ENCODE data around the gene GABBR2. TPM values are rescaled to one million over a fixed set of nuclear protein-coding genes. Genes with fewer than 3 reads are reported as not detected.

GABBR2 gene
- total RNA-seq, 3 donors from 2014 or later, result not detected

DNA sequence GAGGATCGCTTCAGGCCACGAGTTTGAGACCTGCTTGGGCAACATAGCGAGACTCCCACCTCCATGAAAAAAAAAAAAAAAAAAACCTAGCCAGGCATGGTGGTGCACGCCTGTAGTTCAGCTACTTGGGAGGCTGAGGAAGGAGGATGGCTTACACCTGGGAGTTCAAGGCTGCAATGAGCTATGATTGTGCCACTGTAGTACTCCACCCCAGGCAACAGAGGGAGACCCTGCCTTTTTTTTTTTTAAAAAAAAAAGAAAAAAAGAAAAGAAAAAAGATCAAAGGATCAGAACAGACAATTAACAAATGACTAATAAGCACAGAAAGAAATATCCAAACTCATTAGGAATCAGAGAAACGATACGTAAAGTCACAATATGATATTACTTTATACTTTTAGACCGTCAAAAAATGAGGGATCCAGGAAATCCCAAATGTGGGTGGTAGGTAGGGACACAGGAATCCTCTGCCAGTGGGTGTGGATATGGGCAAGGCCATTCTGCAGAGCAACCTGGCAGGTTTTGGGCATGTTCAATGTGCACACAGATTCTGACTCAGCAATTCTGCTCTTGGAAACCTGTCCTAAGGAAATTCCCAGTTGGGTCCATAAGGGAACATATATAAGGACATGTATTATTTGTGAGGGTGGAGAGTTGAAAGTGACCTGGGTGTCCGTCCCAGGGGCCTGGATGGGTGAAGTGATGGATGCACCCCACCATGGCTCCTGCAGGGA lies 308.6 kb downstream of the GABBR2 start:
- no peak overlapping the region for H3K4me3 Mint-ChIP-seq
- no peaks in the 10 kb centered on the region for H3K9me3 Mint-ChIP-seq
- ATAC-seq, result no peak
- no peaks in the 10 kb centered on the region for H3K4me1 Mint-ChIP-seq (ENCODE audit: low read depth)
- no peak for DNase-seq
- H3K27me3 Mint-ChIP-seq (ENCODE audit: low read depth), result peaks cover 22% of the 10 kb centered on the region
- H3K36me3 Mint-ChIP-seq (ENCODE audit: insufficient read depth), result no peaks in the 10 kb centered on the region

DNA sequence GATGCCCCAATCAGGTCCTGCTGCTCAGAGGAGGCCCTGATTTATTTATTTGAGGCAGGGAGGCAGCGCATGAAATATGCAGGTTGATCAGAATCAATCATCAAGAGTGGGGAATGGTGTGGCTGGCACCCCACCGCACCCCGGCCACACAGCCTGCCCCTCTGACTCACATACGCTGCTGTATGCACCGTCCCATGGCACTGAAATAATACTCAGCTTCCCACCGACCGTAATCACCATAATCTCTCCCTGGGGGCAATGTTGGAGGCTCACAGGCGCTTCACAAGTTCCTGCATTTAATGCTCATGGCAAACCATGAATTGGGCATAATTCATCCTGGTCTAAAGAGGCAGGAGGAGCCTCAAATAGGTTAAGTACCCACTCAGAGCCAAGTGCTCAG lies 312.1 kb downstream of the GABBR2 start:
- DNase-seq (no peak), ATAC-seq (no peak)
- Mint-ChIP-seq H3K9me3 (no peaks in the 10 kb centered on the region), H3K4me1 (ENCODE audit: low read depth) (peaks cover 7% of the 10 kb centered on the region), H3K36me3 (ENCODE audit: insufficient read depth) (no peaks in the 10 kb centered on the region), H3K27me3 (ENCODE audit: low read depth) (peaks cover 24% of the 10 kb centered on the region), H3K4me3 (no peak overlapping the region)

DNA sequence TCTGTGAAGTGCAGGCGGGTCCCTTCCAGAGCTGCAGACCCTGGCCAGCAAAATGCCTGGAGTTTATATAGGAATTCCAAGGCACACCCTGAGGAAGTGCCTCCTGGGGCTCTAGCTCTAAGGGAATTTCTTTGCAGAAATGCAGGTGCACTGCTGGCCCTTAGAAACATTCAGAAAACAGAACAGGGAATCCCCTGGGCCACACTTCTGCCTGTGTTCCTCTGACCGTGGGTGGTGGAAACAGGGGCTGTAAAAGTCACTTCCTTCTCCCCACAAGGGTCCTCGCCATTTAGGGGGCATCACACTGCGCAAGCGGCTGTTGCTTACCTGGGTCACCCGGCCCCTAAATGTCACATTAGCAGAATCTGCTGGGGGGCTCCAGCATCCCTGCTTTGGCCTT lies 312.5 kb downstream of the GABBR2 start:
- H3K9me3 Mint-ChIP-seq, result no peaks in the 10 kb centered on the region
- H3K4me1 Mint-ChIP-seq (ENCODE audit: low read depth), result peaks cover 11% of the 10 kb centered on the region
- ATAC-seq (no peak), DNase-seq (no peak)
- H3K36me3 Mint-ChIP-seq (ENCODE audit: insufficient read depth), result no peaks in the 10 kb centered on the region
- H3K4me3 Mint-ChIP-seq, result no peak overlapping the region
- H3K27me3 Mint-ChIP-seq (ENCODE audit: low read depth), result peaks cover 24% of the 10 kb centered on the region

DNA sequence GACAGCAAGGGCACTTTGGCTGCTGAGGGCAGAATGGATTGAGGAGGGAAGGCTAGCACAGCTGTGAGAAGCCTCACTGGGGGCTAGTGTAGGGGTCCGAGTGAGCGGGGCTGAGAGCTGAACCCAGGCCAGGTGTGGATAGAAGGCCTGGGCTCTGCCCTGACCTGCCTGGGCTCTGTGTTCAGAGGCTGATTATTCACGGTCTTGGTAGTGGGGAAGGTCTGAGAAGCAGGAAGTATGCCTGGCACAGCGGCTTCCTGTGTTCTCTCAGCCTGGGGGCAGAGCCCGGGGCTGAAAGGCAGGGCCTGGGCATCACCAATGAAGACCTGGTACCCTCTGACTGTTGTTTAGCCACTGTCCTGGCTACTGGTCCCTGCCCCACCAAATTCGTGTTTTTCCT lies 316.9 kb downstream of the GABBR2 start:
- no peaks in the 10 kb centered on the region for H3K36me3 Mint-ChIP-seq (ENCODE audit: insufficient read depth)
- H3K4me3 Mint-ChIP-seq, result no peak overlapping the region
- no peak for ATAC-seq
- H3K9me3 Mint-ChIP-seq, result no peaks in the 10 kb centered on the region
- DNase-seq, result no peak
- H3K27me3 Mint-ChIP-seq (ENCODE audit: low read depth), result peaks cover 2% of the 10 kb centered on the region
- peaks cover 12% of the 10 kb centered on the region for H3K4me1 Mint-ChIP-seq (ENCODE audit: low read depth)

DNA sequence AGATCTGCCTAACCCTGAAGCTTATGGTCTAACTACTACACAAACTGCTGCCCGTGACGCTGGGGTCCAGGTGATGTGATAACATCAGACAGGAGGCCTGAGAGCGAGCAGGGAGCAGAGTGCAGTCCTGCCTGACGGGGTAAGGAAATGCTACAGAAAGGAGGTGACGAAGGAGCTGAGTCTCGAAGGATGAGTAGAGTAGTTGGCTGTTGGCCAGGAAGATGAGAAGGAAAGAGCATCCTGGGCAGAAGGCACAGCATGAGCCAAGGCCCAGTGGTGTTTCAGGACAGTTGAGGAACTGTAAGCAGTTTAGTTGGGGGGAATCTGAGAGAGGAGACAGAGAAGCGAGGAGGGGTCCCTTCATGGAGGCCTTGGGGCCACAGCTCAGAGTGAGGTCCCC lies 317.3 kb downstream of the GABBR2 start:
- H3K9me3 Mint-ChIP-seq, result no peaks in the 10 kb centered on the region
- DNase-seq (no peak), ATAC-seq (no peak)
- H3K4me1 Mint-ChIP-seq (ENCODE audit: low read depth), result peaks cover 12% of the 10 kb centered on the region
- H3K4me3 Mint-ChIP-seq, result no peak overlapping the region
- peaks cover 2% of the 10 kb centered on the region for H3K27me3 Mint-ChIP-seq (ENCODE audit: low read depth)
- H3K36me3 Mint-ChIP-seq (ENCODE audit: insufficient read depth), result no peaks in the 10 kb centered on the region

DNA sequence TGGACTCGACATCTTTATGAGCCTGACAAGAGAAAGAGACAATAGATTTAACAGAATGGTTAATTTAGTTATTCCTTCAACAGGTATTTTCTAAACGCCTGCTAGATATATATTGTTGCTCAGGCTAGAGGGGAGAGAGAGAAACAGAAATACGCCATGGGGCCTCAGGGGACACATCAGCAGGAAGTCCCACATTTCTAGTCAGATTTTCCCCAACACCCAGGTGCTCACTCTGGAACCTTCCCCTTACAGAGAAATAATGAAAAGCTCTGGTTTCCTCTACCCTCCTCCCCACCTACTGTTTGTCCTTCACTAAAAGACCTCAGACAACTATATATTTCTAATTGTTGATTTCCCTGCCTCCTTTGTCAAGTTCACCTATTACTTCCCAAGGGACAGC lies 323.0 kb downstream of the GABBR2 start:
- no peak for ATAC-seq
- Mint-ChIP-seq H3K4me1 (ENCODE audit: low read depth) (no peaks in the 10 kb centered on the region), H3K4me3 (no peak overlapping the region), H3K36me3 (ENCODE audit: insufficient read depth) (no peaks in the 10 kb centered on the region), H3K27me3 (ENCODE audit: low read depth) (no peaks in the 10 kb centered on the region), H3K9me3 (no peaks in the 10 kb centered on the region)
- DNase-seq, result no peak

DNA sequence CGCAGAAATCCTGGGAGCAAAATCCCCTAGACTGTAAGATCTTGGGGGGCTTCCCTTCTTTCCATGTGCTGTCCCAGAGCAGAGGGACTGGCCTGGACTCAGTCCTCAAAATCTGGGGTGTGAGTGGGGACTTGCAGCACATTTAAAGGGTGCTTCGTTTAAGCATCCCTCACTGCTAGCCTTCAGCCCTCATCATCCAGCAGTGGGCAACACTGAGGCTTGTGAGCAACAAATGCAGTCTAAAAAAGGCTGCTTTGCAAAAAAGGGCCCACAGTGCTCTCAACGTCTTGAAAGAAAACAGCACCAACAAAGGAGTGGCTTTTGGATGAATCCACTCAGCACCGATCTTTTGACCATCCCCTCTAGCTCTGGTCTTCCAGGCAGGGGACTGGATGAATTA lies 325.0 kb downstream of the GABBR2 start:
- ATAC-seq, result no peak
- H3K36me3 Mint-ChIP-seq (ENCODE audit: insufficient read depth), result no peaks in the 10 kb centered on the region
- H3K9me3 Mint-ChIP-seq, result no peaks in the 10 kb centered on the region
- no peak overlapping the region for H3K4me3 Mint-ChIP-seq
- DNase-seq, result no peak
- H3K27me3 Mint-ChIP-seq (ENCODE audit: low read depth), result no peaks in the 10 kb centered on the region
- no peaks in the 10 kb centered on the region for H3K4me1 Mint-ChIP-seq (ENCODE audit: low read depth)

DNA sequence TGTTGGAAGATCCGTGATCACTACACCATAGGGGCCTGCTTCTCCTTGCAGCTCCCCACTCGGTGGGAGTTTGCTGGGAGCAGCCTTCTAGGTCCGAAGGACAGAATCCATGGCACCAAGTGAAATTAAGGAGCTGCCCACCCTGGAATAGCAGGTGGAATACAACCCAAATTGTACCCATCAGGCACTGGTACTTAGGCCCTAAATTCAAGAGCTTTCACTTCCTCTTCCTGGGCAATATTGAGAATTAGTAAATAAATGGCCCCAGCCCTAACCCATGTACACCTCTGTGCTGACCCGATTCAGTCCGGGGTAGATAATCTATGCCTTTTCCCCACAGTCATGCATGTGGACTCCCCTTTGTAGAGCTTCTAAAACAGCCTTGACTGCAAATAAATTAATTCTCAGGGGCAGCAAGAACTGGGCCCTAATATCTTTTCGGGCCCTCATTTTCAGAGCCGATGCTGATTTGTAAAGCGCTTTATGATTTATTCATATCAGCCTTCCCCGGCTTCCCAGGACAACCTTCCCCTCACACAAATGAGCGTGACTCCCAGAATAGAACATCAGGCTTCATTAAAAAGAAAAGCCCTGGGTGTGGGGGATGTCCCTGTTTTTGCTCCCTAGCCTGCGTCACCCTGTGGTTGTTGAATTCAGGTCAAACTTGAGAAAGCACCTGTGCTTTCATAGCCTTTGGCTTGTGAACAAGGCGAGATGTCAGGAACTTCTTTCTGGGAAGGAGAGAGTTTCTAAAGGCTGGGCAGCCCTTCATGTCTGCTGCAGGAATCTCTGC lies 327.2 kb downstream of the GABBR2 start:
- ATAC-seq, result no peak
- no peaks in the 10 kb centered on the region for H3K36me3 Mint-ChIP-seq (ENCODE audit: insufficient read depth)
- no peaks in the 10 kb centered on the region for H3K4me1 Mint-ChIP-seq (ENCODE audit: low read depth)

DNA sequence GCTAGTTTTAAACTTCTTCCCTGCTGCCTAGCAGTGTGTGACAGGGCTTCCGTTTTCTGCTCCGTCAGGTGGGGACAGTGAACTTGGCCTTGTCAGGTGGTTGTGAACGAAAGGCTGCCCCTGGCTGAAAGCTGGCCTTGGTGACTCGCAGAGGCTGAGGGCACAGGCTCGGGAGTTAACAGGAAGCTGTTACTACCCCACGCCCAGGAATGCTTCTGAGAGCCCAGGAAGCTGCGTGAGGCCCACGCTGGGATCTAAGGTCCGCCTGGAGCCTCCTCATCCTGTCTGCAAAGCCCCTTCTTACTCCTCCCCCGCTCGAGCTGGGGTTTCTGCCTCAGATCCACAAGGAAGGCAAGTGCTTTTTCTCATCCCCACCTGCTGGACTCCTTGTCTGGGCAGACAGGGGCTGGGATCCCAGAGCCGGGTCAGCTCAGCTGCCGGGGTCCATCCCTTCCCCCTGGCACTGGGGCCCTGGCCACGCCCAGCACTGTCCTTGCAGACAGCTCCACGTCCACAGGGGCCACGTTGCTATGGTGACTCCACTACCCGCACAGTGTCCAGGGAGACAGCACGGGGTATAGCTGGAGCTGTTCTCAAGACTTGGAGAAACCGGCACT lies 328.6 kb downstream of the GABBR2 start:
- H3K27me3 Mint-ChIP-seq (ENCODE audit: low read depth), result no peaks in the 10 kb centered on the region
- H3K4me3 Mint-ChIP-seq, result no peak overlapping the region
- DNase-seq, result no peak
- H3K36me3 Mint-ChIP-seq (ENCODE audit: insufficient read depth), result no peaks in the 10 kb centered on the region
- no peaks in the 10 kb centered on the region for H3K4me1 Mint-ChIP-seq (ENCODE audit: low read depth)
- H3K9me3 Mint-ChIP-seq, result no peaks in the 10 kb centered on the region
- ATAC-seq, result no peak

More for the DNA sequence above, 327.2 kb downstream of the GABBR2 start:
- H3K4me3 Mint-ChIP-seq, result no peak overlapping the region
- H3K27me3 Mint-ChIP-seq (ENCODE audit: low read depth), result no peaks in the 10 kb centered on the region
- no peak for DNase-seq
- no peaks in the 10 kb centered on the region for H3K9me3 Mint-ChIP-seq

DNA sequence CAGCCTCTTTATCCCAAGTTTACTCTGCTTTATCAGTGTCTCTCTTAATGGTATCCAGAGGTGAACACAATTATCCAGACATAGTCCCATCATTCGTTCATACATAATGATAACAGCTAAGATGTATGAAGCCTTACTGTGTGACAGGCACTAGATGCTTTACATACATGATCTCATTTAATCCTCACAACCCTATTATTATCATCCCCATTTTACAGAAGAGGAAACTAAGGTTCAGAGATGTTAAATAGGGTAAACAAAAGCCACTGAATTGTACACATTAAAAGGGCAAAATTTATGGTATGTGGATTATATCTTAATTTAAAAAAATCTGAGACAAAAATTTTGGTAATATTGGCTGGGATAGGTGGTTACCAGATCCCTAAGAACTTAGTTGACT lies 329.2 kb downstream of the GABBR2 start:
- ATAC-seq (no peak), DNase-seq (no peak)
- Mint-ChIP-seq H3K27me3 (ENCODE audit: low read depth) (no peaks in the 10 kb centered on the region), H3K9me3 (no peaks in the 10 kb centered on the region), H3K4me3 (no peak overlapping the region), H3K36me3 (ENCODE audit: insufficient read depth) (no peaks in the 10 kb centered on the region), H3K4me1 (ENCODE audit: low read depth) (peaks cover 1% of the 10 kb centered on the region)

DNA sequence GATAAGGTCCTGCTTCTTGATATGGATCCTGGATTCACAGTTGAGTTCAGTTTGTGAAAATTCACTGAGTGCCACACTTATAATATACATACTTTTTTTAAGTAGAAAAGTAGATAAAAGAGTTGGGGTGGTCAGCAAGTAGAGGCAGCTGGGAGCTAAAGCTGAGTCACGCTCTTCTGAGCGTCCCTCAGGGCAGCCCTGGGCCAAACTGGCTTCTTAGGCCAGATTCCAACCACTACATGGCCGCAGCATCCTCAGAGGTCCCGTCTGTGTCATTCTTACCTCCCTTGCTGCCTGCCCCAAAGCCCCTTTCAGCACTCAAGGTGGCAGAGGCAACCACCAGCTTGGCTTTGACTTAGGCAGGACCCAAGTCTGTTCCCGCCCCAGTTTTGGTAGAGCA lies 329.9 kb downstream of the GABBR2 start:
- Mint-ChIP-seq H3K27me3 (ENCODE audit: low read depth) (no peaks in the 10 kb centered on the region), H3K4me1 (ENCODE audit: low read depth) (peaks cover 1% of the 10 kb centered on the region), H3K9me3 (no peaks in the 10 kb centered on the region), H3K4me3 (no peak overlapping the region), H3K36me3 (ENCODE audit: insufficient read depth) (no peaks in the 10 kb centered on the region)
- DNase-seq (no peak), ATAC-seq (no peak)

DNA sequence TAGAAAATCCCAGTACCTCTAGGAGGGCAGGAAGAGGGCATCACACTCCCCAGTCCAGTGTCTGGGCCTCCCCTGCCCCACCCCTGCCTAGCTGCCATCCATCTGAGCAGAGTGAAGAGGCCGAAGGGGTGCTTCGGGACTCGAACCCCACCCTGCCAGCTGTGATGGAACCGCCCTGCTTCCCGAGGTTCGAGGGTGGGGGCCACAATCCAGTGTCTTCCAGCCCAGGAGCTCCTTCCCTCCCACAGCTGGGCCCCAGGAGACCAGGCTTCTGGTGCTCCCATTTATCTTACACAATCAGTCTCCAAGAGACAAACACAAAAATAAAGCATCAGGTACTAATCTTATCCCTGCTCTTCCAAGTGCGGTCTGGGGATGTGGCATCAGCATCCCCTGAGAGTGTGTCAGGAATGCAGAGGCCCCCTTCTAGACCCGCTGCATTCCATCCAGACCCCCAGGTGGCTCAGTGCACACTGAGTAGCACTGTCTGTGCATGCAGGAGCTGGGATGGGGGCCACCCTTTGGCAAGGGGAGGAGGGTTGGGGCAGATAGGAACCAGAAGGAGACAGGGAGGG lies 330.4 kb downstream of the GABBR2 start:
- ATAC-seq (no peak), DNase-seq (no peak)
- Mint-ChIP-seq H3K27me3 (ENCODE audit: low read depth) (no peaks in the 10 kb centered on the region), H3K4me3 (no peak overlapping the region), H3K4me1 (ENCODE audit: low read depth) (peaks cover 1% of the 10 kb centered on the region), H3K9me3 (no peaks in the 10 kb centered on the region), H3K36me3 (ENCODE audit: insufficient read depth) (no peaks in the 10 kb centered on the region)

DNA sequence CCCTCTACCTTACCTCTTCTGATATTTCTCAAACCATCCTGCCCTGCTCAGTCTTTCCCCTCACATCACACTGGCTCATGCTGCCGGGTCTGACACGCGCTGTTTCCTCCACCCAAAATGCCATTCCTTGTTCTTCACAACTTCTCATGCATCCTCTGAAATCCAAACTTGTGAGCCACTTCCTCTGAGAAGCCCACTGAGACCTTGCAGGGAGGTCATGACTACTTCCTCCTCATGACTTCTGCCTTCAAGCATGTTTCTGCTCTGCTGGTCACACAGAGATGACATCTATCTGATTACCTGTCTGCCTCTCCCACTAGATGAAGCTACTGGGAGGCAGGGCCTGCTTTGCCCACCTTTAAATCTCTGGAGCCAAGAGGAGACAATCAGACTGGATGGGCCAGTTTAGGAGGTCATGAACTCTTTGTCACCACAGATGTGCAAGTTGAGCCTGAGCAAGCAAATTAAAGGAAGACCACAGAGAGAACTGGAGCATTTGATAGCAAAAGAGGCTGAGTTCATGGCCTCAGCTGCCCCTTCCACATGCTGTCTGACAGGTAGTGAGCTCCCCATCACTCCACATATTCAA lies 333.5 kb downstream of the GABBR2 start:
- ATAC-seq, result no peak
- no peaks in the 10 kb centered on the region for H3K36me3 Mint-ChIP-seq (ENCODE audit: insufficient read depth)
- no peaks in the 10 kb centered on the region for H3K27me3 Mint-ChIP-seq (ENCODE audit: low read depth)
- H3K4me1 Mint-ChIP-seq (ENCODE audit: low read depth), result peaks cover 1% of the 10 kb centered on the region
- H3K4me3 Mint-ChIP-seq, result no peak overlapping the region
- no peaks in the 10 kb centered on the region for H3K9me3 Mint-ChIP-seq
- no peak for DNase-seq

DNA sequence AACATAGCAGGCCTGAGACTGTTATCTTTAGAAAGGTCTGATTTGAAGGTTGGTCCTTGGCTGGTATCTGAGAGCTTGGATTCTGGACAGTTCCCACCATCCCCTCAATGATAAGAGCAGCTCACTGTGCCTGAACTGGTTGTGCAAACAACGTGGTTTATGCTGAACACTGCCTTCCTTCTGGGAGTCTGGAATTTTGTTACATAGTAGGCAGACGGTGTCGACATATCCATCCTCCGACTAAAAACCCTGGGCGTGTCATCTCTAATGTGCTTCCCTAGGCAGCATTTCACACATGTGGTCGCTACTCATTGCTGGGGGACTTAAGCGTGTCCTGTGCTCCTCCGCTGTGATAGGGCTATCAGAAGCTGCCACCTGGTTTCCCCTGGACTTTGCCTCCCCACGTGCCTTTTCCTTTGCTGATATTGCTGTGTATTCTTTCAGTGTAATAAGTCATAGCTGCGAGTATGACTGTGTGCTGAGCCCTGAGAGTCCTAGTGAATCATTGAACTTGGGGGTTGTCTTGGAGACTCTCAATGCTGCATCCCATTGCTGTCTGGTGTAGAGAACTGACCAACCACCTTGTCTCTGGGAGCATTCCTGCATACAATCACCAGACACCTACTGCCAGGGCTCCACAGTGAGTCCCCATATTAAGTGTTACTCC lies 334.2 kb downstream of the GABBR2 start:
- DNase-seq (no peak), ATAC-seq (no peak)
- no peak overlapping the region for H3K4me3 Mint-ChIP-seq
- no peaks in the 10 kb centered on the region for H3K9me3 Mint-ChIP-seq
- H3K36me3 Mint-ChIP-seq (ENCODE audit: insufficient read depth), result no peaks in the 10 kb centered on the region
- H3K4me1 Mint-ChIP-seq (ENCODE audit: low read depth), result peaks cover 1% of the 10 kb centered on the region
- peaks cover 2% of the 10 kb centered on the region for H3K27me3 Mint-ChIP-seq (ENCODE audit: low read depth)

Data from activated T-cell treated with anti-CD3 and anti-CD28 coated beads, Interleukin-2, amount 50 U/mL, for 4 hours (primary cell).